GM23338 (cell line): ENCODE data around the gene MPHOSPH9. TPM values are rescaled to one million over a fixed set of nuclear protein-coding genes. Genes with fewer than 3 reads are reported as not detected.

Experiments
- ATAC-seq: fragments of 200-7000 bp; cut with Tn5 transposase; 3 replicates; pipeline ENCODE4 v1.9.1; 2020
- DNase-seq: peaks from one replicate; pipeline ENCODE4 v3.0.0-alpha.2; 2015; ENCODE audit warnings: low spot score
- H2AFZ ChIP-seq: fragments of 200-600 bp; sonication (generic); 2 replicates; pipeline ENCODE4 v1.8.0; 2016; ENCODE audit warnings: antibody characterized with exemption, mild to moderate bottlenecking, moderate library complexity
- H3F3A ChIP-seq: fragments of 200-600 bp; sonication (generic); replicated peaks from 2 replicates; pipeline ENCODE4 v1.8.0; 2017; ENCODE audit warnings: antibody characterized with exemption, mixed run types, low read depth
- H3K27ac ChIP-seq: fragments of 200-600 bp; sonication (generic); 2 replicates; pipeline ENCODE4 v1.6.1; 2016; ENCODE audit warnings: low read depth
- H3K27me3 ChIP-seq: fragments of 200-600 bp; sonication (generic); 2 replicates; pipeline ENCODE4 v1.8.0; 2016; ENCODE audit warnings: mild to moderate bottlenecking, mixed run types, moderate library complexity; ENCODE audit not compliant: insufficient read depth
- H3K36me3 ChIP-seq: fragments of 200-600 bp; sonication (generic); 2 replicates; pipeline ENCODE4 v1.8.0; 2016; ENCODE audit warnings: mild to moderate bottlenecking; ENCODE audit not compliant: insufficient read depth
- H3K4me1 ChIP-seq: fragments of 200-600 bp; sonication (generic); 2 replicates; pipeline ENCODE4 v1.8.0; 2016; ENCODE audit warnings: mild to moderate bottlenecking, moderate library complexity; ENCODE audit not compliant: insufficient read depth
- H3K4me2 ChIP-seq: fragments of 200-600 bp; sonication (generic); 2 replicates; pipeline ENCODE4 v1.7.1; 2017; ENCODE audit warnings: mixed run types
- H3K4me3 ChIP-seq: fragments of 200-600 bp; sonication (generic); 2 replicates; pipeline ENCODE4 v1.6.1; 2016; ENCODE audit warnings: mixed run types
- H3K79me2 ChIP-seq: fragments of 200-600 bp; sonication (generic); replicated peaks from 2 replicates; pipeline ENCODE4 v1.8.0; 2017; ENCODE audit warnings: mild to moderate bottlenecking; ENCODE audit not compliant: insufficient read depth
- H3K9me2 ChIP-seq: fragments of 200-600 bp; sonication (generic); 2 replicates; pipeline ENCODE4 v1.8.0; 2017; ENCODE audit not compliant: insufficient read depth
- H4K20me1 ChIP-seq: fragments of 200-600 bp; sonication (generic); replicated peaks from 2 replicates; pipeline ENCODE4 v1.8.0; 2017; ENCODE audit warnings: mild to moderate bottlenecking; ENCODE audit not compliant: insufficient read depth
- H3K27ac Mint-ChIP-seq: 2 replicates; pipeline ENCODE4 v1.8.0; 2020; ENCODE audit warnings: inconsistent platforms, mild to moderate bottlenecking, moderate library complexity, mixed read lengths
- H3K27me3 Mint-ChIP-seq: 3 replicates; pipeline ENCODE4 v1.8.0; 2022; ENCODE audit warnings: low read depth, mild to moderate bottlenecking, moderate library complexity, mixed read lengths, inconsistent platforms; ENCODE audit not compliant: insufficient read depth, poor library complexity
- H3K36me3 Mint-ChIP-seq: 3 replicates; pipeline ENCODE4 v1.8.0; 2021; ENCODE audit warnings: low read depth, mild to moderate bottlenecking, inconsistent platforms, moderate library complexity, mixed read lengths
- H3K4me1 Mint-ChIP-seq: 3 replicates; pipeline ENCODE4 v1.8.0; 2020; ENCODE audit warnings: mild to moderate bottlenecking, inconsistent platforms, mixed read lengths
- H3K4me3 Mint-ChIP-seq: 3 replicates; pipeline ENCODE4 v1.8.0; 2021; ENCODE audit warnings: moderate library complexity, mild to moderate bottlenecking, inconsistent platforms, mixed read lengths
- H3K9me3 Mint-ChIP-seq: 3 replicates; pipeline ENCODE4 v1.8.0; 2020; ENCODE audit warnings: moderate library complexity, mild to moderate bottlenecking, inconsistent platforms, mixed read lengths
- CREB1 ChIP-seq: fragments of 250-450 bp; sonication (Bioruptor Pico); IDR thresholded peaks from 2 replicates; pipeline ENCODE4 v1.5.0; 2020; ENCODE audit warnings: low read depth, mild to moderate bottlenecking, moderate library complexity
- ETS1 ChIP-seq: IDR thresholded peaks from 2 replicates; pipeline ENCODE4 v1.6.1; 2016; ENCODE audit warnings: antibody characterized with exemption
- EZH2 ChIP-seq: fragments of 200-600 bp; sonication (generic); IDR thresholded peaks from one replicate; pipeline ENCODE4 v1.8.0; 2017; ENCODE audit warnings: antibody characterized with exemption, mild to moderate bottlenecking, low read depth; ENCODE audit not compliant: unreplicated experiment
- EZH2phosphoT487 ChIP-seq: fragments of 200-600 bp; sonication (generic); IDR thresholded peaks from one replicate; pipeline ENCODE4 v1.8.1; 2018; ENCODE audit warnings: antibody characterized with exemption; ENCODE audit not compliant: unreplicated experiment
- JUNB ChIP-seq: IDR thresholded peaks from one replicate; pipeline ENCODE4 v1.6.1; 2016; ENCODE audit warnings: antibody characterized with exemption; ENCODE audit not compliant: unreplicated experiment
- NANOG ChIP-seq: IDR thresholded peaks from 2 replicates; pipeline ENCODE4 v1.6.1; 2016; ENCODE audit warnings: antibody characterized with exemption, borderline replicate concordance
- STAT1 ChIP-seq: IDR thresholded peaks from one replicate; pipeline ENCODE4 v1.6.1; 2016; ENCODE audit warnings: antibody characterized with exemption; ENCODE audit not compliant: unreplicated experiment
- ZNF114 ChIP-seq: fragments of 250-450 bp; sonication (Bioruptor Pico); IDR thresholded peaks from 2 replicates; pipeline ENCODE4 v1.5.0; 2020; ENCODE audit warnings: mild to moderate bottlenecking, moderate library complexity
- polyA plus RNA-seq: library from polyadenylated mRNA; unstranded; fragments of >200 nt; fragmentation: Nextera tagmentation; extraction: Ambion mirVana; gene quantifications from 2 replicates; pipeline ENCODE4 v1.2.1, GENCODE V29; 2016
- total RNA-seq: library from RNA; depleted of rRNA; stranded (reverse); fragments of >200 nt; shearing (Covaris generic); gene quantifications from 2 replicates; pipeline ENCODE4 v1.2.3, GENCODE V29; 2014
- TF ChIP-seq, protein P1 (sequence below), 2 experiments: fragments of 200-600 bp in 1 of 2; sonication (generic) in 1 of 2; conservative IDR thresholded peaks; 2 replicates each; pipeline versions ENCODE4 v1.5.1 to v1.6.1; 2016 to 2017; ENCODE audit warnings: antibody characterized with exemption in 2 of 2, low read depth in 2 of 2, mild to moderate bottlenecking in 2 of 2, moderate library complexity in 1 of 2

Gene MPHOSPH9
- total and polyA plus RNA-seq, 2 experiments from 2014 or later: 30.5 to 77.9 TPM

DNA sequence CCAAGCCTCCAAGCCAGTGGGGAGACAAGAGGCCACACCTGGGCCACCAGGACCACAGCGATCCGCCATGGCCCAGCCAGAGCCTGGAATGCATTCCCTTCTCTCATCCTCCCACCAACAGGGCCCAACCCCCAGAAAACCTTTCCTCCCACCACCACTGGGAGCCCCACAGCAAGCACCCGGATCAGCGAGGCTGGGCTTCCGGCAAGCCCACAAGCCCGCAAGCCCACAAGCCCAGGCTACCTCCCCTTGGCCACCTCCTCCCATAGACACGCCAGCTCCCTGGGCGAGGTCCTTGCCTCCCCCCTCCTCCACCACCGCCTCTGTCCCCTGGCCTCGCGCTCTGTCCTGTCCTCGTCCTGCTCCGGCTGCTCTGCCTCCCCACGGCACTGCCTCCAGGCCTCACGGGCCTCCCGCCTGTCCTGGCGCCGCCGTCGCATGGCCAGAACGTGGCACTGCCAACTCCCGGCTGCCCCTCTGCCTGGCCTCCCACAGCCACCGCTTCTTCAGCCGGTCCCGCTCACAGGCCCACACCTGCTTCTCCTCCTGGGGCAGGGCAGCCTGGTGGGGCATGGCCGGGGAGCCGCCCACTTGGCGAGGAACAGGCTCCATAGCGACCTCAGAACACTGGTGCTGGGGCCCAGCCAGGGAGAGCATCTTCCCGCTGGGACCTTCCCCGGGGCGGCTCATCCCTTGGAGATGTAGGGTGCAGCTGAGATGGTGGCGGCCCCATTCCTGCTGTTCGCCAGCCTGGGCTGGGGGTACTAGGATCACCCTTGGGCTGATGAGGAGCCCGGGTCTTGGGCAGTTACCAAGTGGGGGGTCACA lies 33.1 kb upstream of the MPHOSPH9 start (continued):
- no peak for TF ChIP-seq EZH2phosphoT487
- no peak for TF ChIP-seq ETS1

DNA sequence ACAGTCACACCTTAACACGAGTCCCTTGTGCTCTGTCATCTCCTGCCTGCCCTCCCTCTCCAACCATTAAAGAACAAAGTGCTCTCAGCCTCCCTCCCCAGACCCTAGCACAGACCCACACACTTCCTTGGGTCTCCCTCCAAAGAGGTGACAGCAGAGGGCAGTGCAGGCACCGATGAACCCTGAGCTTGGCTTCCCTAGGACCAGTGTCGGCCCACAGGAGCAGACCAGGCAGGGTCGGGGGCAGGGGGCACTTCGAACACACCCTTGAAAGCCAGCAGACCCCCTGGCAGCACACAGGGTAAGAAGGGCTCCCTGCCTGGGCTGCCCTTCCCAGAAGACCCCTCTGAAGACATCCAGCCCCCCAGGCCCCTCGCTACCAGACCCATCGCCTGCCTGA lies 31.7 kb upstream of the MPHOSPH9 start:
- no peak for TF ChIP-seq EZH2
- TF ChIP-seq NANOG: no peak
- TF ChIP-seq JUNB: no peak
- TF ChIP-seq, protein P1, sequence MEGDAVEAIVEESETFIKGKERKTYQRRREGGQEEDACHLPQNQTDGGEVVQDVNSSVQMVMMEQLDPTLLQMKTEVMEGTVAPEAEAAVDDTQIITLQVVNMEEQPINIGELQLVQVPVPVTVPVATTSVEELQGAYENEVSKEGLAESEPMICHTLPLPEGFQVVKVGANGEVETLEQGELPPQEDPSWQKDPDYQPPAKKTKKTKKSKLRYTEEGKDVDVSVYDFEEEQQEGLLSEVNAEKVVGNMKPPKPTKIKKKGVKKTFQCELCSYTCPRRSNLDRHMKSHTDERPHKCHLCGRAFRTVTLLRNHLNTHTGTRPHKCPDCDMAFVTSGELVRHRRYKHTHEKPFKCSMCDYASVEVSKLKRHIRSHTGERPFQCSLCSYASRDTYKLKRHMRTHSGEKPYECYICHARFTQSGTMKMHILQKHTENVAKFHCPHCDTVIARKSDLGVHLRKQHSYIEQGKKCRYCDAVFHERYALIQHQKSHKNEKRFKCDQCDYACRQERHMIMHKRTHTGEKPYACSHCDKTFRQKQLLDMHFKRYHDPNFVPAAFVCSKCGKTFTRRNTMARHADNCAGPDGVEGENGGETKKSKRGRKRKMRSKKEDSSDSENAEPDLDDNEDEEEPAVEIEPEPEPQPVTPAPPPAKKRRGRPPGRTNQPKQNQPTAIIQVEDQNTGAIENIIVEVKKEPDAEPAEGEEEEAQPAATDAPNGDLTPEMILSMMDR (conservative IDR thresholded peaks at IDR 0.05; ENCODE audit: low read depth in 2 of 2): peak; percentile 50 to 83
- TF ChIP-seq ZNF114 (CRISPR knock-in tag): no peak
- TF ChIP-seq CREB1 (CRISPR knock-in tag): no peak
- H3K9me3 Mint-ChIP-seq: peaks cover 4% of the 10 kb centered on the region; the same call in 2 of the 3 replicates
- peaks cover 9% of the 10 kb centered on the region for H3K4me1 ChIP-seq
- H3K4me1 Mint-ChIP-seq: peaks cover 45% of the 10 kb centered on the region
- H3K27ac Mint-ChIP-seq: peak overlapping the region; percentile 74
- H3K9me2 ChIP-seq: no peaks in the 10 kb centered on the region
- no peak overlapping the region for H3K4me2 ChIP-seq
- peaks cover 75% of the 10 kb centered on the region for H3K36me3 Mint-ChIP-seq
- no peak overlapping the region for H3K27ac ChIP-seq
- H3K4me3 Mint-ChIP-seq: no peak overlapping the region
- no peak overlapping the region for H3K4me3 ChIP-seq
- peaks cover 19% of the 10 kb centered on the region for H3K27me3 Mint-ChIP-seq
- H3K36me3 ChIP-seq: peaks cover 28% of the 10 kb centered on the region
- H4K20me1 ChIP-seq: peaks cover 23% of the 10 kb centered on the region
- H2AFZ ChIP-seq: no peak overlapping the region
- peaks cover 47% of the 10 kb centered on the region for H3K79me2 ChIP-seq
- ATAC-seq (peak; percentile 61), DNase-seq (peak; percentile 74)
- H3F3A ChIP-seq: peaks cover 13% of the 10 kb centered on the region; the same call in 1 of the 2 replicates
- H3K27me3 ChIP-seq: no peaks in the 10 kb centered on the region

- H3K79me2 ChIP-seq: peaks cover 35% of the 10 kb centered on the region
- no peak overlapping the region for H3K27ac Mint-ChIP-seq
- H3F3A ChIP-seq: peaks cover 17% of the 10 kb centered on the region; the same call in 1 of the 2 replicates
- no peaks in the 10 kb centered on the region for H3K27me3 ChIP-seq
- peaks cover 4% of the 10 kb centered on the region; the same call in 2 of the 3 replicates for H3K9me3 Mint-ChIP-seq
- 0 out of 2 replicates have a peak overlapping the region, but pooled peaks have one; percentile 14 for H3K27ac ChIP-seq
- H3K4me1 ChIP-seq: no peaks in the 10 kb centered on the region; the same call in 1 of the 2 replicates
- no peak overlapping the region for H3K4me2 ChIP-seq
- peaks cover 11% of the 10 kb centered on the region for H3K27me3 Mint-ChIP-seq
- peaks cover 36% of the 10 kb centered on the region for H3K4me1 Mint-ChIP-seq
- no peak overlapping the region for H3K4me3 ChIP-seq
- H3K36me3 ChIP-seq: peaks cover 31% of the 10 kb centered on the region
- H3K36me3 Mint-ChIP-seq: peaks cover 84% of the 10 kb centered on the region
- H4K20me1 ChIP-seq: peaks cover 20% of the 10 kb centered on the region
- TF ChIP-seq ETS1 (no peak), EZH2 (no peak), STAT1 (no peak), JUNB (no peak), NANOG (no peak), EZH2phosphoT487 (no peak), CREB1 (CRISPR knock-in tag) (no peak)
- ATAC-seq (no peak), DNase-seq (no peak)
- H3K9me2 ChIP-seq: no peaks in the 10 kb centered on the region
- no peak overlapping the region for H2AFZ ChIP-seq
- no peak overlapping the region for H3K4me3 Mint-ChIP-seq
Observed at GRCh38 chr12:123263196-123263817, 30.4 kb upstream of the MPHOSPH9 start.
